ENCODE results near the gene LBR. TPM values are rescaled to one million over a fixed set of nuclear protein-coding genes. Genes with fewer than 3 reads are reported as not detected.

LBR gene
- total and polyA plus RNA-seq, 5 donors from 2014 or later = 123 to 175 (median 140) TPM

DNA sequence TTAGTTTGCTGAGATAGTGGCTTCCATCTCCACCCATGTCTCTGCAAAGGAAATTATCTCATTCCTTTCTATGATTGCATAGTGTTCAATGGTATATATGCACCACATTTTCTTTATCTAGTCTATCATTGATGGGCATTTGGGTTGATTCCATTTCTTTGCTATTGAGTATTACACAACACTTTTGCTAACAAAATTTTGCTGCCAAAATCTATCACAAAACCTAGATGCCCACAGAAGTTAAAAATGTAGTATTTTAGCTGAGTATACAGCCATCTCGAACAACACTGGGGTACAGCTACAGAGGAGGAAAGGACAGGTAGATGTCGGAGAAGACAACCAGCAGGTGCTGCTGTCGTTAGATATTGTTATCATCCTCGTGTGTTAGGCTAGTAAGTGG lies 67.7 kb downstream of the LBR start:
- H3K4me1 Mint-ChIP-seq = no peaks in the 10 kb centered on the region
- H3K36me3 Mint-ChIP-seq = no peaks in the 10 kb centered on the region
- H3K4me1 ChIP-seq (ENCODE audit: control insufficient read depth, insufficient read depth, low read length, poor library complexity, severe bottlenecking) = no peaks in the 10 kb centered on the region
- DNase-seq (no peak), ATAC-seq (ENCODE audit: low read depth in 2 of 2) (no peak)
- no peaks in the 10 kb centered on the region for H3K9me3 ChIP-seq (ENCODE audit: control insufficient read depth in 2 of 2, low read length in 2 of 2)
- peaks cover 14% of the 10 kb centered on the region for H3K27me3 ChIP-seq (ENCODE audit: control insufficient read depth, insufficient read depth, low read length)
- H3K9me3 Mint-ChIP-seq = no peaks in the 10 kb centered on the region
- H3K36me3 ChIP-seq (ENCODE audit: control insufficient read depth, insufficient read depth, low read length) = no peaks in the 10 kb centered on the region
- no peak overlapping the region for H3K4me3 ChIP-seq (ENCODE audit: low read depth, low read length)
- no peak overlapping the region for H3K4me3 Mint-ChIP-seq
- H3K27me3 Mint-ChIP-seq = peaks cover 50% of the 10 kb centered on the region
- no peak overlapping the region for H3K27ac Mint-ChIP-seq
- H3K27ac ChIP-seq (ENCODE audit: insufficient read depth, low read length, poor library complexity, severe bottlenecking) = no peak overlapping the region

DNA sequence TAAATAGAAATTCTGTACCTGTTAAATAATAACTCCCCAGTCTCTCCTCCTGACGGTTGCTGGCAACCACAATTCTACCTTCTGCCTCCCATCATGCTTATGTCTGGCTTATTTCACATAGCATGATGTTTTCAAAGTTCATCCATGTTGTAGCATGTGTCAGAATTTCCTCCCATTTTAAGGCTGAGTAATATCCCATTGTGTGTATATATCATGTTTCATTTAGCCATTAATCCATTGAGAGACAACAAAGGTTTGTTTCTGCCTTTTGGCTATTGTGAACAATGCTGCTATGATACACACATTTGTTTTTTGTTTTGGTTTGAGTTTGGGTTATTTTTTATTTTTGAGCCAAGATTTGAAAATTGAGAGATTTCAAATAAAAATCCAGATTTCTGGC lies 72.0 kb downstream of the LBR start:
- Histone ChIP-seq H3K4me3 (ENCODE audit: low read depth, low read length) (no peak overlapping the region), H3K27me3 (ENCODE audit: control insufficient read depth, insufficient read depth, low read length) (peaks cover 20% of the 10 kb centered on the region), H3K27ac (ENCODE audit: insufficient read depth, low read length, poor library complexity, severe bottlenecking) (no peak overlapping the region), H3K9me3 (ENCODE audit: control insufficient read depth in 2 of 2, low read length in 2 of 2) (no peaks in the 10 kb centered on the region), H3K36me3 (ENCODE audit: control insufficient read depth, insufficient read depth, low read length) (no peaks in the 10 kb centered on the region), H3K4me1 (ENCODE audit: control insufficient read depth, insufficient read depth, low read length, poor library complexity, severe bottlenecking) (no peaks in the 10 kb centered on the region)
- Mint-ChIP-seq H3K27me3 (peaks cover 57% of the 10 kb centered on the region), H3K4me3 (no peak overlapping the region), H3K27ac (no peak overlapping the region), H3K9me3 (no peaks in the 10 kb centered on the region), H3K4me1 (no peaks in the 10 kb centered on the region), H3K36me3 (no peaks in the 10 kb centered on the region)
- DNase-seq (no peak), ATAC-seq (ENCODE audit: low read depth in 2 of 2) (no peak)

DNA sequence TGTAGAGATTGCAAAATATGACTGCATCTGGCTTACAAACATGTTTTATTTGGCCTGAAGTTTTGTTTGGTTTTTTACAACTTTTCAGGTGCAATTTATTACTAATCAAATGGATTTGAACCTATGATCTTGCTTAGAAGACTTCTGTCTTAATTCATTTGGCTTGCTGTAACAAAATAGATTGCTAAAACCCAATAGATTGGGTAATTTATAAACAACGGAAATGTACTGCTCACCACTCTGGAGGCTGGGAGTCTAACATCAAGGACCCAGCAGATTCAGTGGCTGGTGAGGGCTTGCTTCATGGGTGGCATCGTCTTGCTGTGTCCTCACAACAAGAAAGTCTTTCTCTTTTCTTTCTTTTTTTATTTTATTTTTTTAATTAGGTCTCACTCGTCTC lies 72.9 kb downstream of the LBR start:
- no peaks in the 10 kb centered on the region for H3K36me3 ChIP-seq (ENCODE audit: control insufficient read depth, insufficient read depth, low read length)
- H3K36me3 Mint-ChIP-seq = no peaks in the 10 kb centered on the region
- no peaks in the 10 kb centered on the region for H3K9me3 Mint-ChIP-seq
- H3K9me3 ChIP-seq (ENCODE audit: control insufficient read depth in 2 of 2, low read length in 2 of 2) = no peaks in the 10 kb centered on the region
- H3K4me3 ChIP-seq (ENCODE audit: low read depth, low read length) = no peak overlapping the region
- H3K4me1 Mint-ChIP-seq = no peaks in the 10 kb centered on the region
- no peak overlapping the region for H3K27ac ChIP-seq (ENCODE audit: insufficient read depth, low read length, poor library complexity, severe bottlenecking)
- peaks cover 48% of the 10 kb centered on the region for H3K27me3 Mint-ChIP-seq
- peaks cover 20% of the 10 kb centered on the region for H3K27me3 ChIP-seq (ENCODE audit: control insufficient read depth, insufficient read depth, low read length)
- H3K4me1 ChIP-seq (ENCODE audit: control insufficient read depth, insufficient read depth, low read length, poor library complexity, severe bottlenecking) = no peaks in the 10 kb centered on the region
- no peak overlapping the region for H3K4me3 Mint-ChIP-seq
- H3K27ac Mint-ChIP-seq = no peak overlapping the region
- DNase-seq (no peak), ATAC-seq (ENCODE audit: low read depth in 2 of 2) (no peak)

Other genes with a start within 250 kb of the LBR start
- gene ENAH, start 225.1 kb upstream of the LBR start, total RNA-seq = not detected
- gene ENAH, start 225.1 kb upstream of the LBR start, polyA plus RNA-seq = under 1 TPM in 2 of 4 donors, not detected in 2; 0.03 to 0.13 TPM

Measured in CD4-positive, CD25-positive, alpha-beta regulatory T cell (primary cell).